Activated naive CD4-positive, alpha-beta T cell treated with Interleukin-2 at 50 U/mL for 16 hours (primary cell): ENCODE results near the gene LDHB.
"Not testable (repeated sequence)": the region's sequence is repeated elsewhere in the genome, so short reads cannot be mapped to it uniquely, and the experiment has no call there.

Source experiments
- DNase-seq: peaks from one replicate; pipeline ENCODE4 v3.0.0-alpha.2; 2020

Gene LDHB

DNA sequence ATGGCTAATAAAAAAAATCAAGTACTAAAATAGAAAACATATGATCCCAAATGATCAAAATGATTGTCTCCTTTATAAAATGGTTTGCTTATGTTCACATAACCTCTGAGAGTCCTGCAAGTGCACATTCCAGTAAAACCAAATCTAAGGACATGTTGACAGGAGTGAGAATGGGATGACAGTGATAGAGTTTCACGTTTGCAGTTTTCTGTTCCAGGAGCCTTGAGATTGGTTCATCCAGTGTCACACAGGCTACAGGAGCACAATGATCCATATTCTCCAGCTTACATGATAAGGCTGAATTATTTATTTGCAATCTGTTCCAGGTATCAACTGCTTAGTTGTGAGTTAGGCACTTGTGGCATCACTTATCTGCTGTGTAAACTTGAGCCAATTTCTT is 51.5 kb downstream of the LDHB start:
- no peak for DNase-seq

DNA sequence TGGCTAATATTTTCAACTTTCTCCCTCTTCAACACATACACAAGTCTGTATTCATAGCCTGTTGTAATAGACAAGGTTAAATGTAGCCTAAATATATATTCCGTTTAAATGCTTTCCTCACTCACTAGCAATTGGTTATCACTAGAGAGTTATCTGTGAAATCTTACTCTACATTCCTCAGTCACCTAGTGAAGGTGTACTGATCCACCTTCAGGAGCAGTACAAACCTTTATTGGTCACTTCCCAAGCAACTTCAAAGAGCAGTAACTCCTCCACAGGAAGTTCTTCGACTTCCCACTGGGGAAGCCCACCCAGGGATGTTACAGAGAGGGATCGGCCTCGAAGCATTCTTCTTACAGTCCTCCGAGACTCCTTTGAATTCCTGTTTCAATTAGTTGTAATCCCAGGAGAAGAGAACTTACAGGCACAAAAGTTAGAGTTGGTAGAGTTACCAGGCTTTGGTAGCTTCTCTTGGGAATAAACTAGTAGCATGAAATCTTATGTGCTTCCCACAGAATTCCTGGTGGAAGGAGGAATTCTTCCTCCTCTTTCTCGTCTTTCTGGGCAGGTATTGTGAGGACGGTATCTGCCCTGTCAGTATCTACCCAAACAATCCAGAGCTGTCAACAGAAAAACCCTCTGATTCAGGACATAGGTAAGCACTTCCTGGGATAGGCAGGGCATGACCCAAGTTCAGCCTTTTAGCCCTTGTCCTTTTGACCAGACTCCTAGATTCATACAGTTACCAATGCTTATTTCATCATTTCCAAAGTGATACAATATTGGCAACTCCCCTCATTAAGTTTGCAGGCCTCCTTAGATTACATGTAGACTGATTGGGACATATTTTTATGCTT is 53.2 kb downstream of the LDHB start, which contains the start of gene GYS2:
TSS of gene GYS2 (minus strand) at position 603 of the 857 bp plus-strand sequence. CDS start at position 348, 255 bp downstream.
- no peak for DNase-seq

DNA sequence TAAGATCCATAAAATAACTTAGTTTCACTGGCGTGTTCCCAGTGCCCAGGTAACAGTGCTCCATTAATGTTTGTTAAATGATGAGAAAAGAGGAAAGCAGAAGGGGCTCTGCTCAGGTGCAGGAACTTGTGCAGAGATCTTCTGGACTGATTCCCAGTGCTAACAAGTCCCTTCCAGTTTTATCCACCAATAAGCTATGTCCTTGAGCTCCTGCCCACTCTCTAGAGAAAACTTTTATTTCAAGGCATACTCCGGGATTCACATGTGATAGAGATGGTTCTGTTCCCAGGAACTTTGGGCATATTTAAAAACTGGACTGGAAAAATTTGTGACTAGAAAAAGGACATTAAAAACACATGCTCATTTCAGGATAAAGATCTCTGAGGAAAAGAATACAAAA is 54.9 kb downstream of the LDHB start:
- DNase-seq: no peak

DNA sequence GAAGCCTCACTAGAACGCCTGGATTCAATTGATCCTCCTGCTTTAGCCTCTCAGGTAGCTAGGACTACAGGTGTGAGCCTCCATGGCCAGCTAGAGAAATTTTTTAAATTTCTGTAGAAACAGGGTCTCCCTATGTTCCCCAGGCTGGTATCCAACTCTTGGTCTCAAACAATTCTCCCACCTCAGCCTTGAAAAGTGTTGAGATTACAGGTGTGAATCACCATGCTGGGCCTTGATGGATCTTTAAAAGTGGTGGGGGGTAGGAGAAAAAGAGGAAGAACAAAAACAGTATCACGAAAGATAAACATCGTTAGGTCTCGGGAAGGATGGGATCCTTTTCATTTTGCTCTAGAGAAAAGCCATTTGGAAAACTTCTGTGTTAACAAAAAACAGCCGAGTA is 57.4 kb downstream of the LDHB start:
- no peak for DNase-seq

DNA sequence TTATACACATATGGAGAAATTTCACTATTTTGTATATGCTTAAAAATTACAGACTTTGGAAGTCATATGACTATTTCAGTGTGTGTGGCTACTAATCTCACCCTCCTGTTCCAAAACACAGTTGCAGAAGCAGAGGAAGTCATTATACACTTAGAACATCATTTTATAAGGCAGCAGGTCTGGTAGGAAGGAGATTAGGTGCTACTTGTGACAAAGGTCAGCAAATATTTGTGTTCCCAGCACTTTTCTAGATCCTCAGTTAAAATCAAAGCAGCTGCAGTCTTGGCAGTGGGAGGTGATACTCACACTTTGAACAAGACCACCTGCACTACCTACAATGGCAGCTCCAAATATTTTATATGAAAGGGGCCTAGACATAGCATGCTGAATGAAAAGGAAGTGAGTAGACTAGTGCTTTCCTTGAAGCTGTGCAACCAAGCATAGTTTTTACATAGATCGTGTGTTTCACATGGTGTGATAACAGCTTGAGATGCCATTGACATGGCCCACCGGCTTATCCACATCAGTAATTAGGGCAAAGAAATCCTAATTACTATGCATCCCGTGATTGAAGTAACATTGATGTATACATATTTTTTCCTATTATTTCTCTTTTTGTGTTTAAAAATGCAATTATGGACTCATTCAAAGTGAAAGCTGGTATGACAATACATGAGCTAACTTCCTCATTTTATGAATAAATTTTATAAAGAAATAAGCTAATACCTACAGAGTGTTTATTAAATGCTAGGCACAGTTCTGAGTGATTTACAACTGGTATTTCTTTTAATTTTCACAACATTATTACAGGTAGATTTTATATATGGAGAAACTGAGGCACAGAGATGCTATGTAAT is 58.3 kb downstream of the LDHB start:
- DNase-seq: no peak

DNA sequence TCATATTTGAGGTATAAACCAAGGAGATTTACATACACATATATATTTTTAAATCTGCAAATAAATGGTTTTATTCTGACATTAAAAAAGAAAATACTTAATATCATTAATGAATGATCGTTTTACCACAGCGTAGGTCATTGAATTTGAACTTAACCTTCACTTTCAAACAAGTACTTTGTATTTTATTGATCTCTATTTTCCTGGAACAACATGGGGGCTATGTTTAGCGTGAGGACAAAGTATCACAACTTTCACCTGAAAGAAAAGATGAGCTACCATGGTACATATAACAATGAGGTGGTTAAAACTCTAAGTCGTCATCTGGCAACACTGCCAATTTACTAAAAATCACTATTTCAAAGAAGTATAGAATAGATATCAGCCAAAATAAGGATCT is 59.0 kb downstream of the LDHB start:
- DNase-seq: no peak

DNA sequence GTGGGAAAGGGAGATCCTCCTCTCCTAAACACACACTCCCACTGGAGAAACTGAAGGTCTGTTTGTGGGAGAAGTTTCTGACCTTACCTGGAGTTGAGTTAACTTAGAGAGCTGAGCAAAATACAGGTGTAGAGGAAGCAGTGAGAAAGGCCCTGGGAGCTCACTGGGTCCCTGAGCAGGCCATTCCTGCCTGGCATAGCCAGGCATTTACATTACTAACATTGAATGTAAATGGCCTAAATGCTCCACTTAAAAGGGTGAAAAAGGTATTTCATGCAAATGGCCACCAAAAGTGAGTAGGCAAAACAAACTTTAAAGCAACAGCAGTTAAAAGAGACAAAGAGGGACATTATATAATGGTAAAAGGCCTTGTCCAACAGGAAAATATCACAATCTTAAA is 62.3 kb downstream of the LDHB start:
- DNase-seq: not testable (repeated sequence)

DNA sequence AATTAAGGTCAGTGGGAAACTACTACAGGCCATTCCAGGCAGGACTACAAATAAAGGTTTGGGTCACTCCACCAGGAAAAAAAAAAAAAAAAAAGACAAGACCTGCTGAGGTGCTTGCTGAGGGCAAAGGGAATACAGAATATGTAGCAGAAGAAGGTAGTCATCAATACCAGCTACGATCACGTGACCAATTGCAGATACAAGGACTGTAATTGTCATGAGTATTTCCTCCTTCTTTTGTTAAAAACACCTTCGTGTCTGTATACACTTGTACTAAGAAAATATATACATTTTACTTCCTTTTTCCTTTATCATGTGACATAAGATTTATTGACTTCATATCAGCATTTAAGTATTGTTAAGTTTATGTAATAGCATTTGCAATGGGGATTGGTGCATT is 72.2 kb downstream of the LDHB start:
- no peak for DNase-seq
